Endothelial cell of umbilical vein (primary cell): ENCODE results near the gene EMCN. TPM values are rescaled to one million over a fixed set of nuclear protein-coding genes. Genes with fewer than 3 reads are reported as not detected.

Experiments
- BruUV-seq: library from RNA; stranded (reverse); fragments of 400-500 nt; replicated peaks from 2 replicates; lab custom pipeline; 2021; lab: Mats Ljungman, UMichigan
- CTCF ChIA-PET: fragments of 300-600, 350-600 bp; sonication (Branson Sonifier 250); formaldehyde crosslinking; loops from one replicate; lab custom pipeline; 2021; ENCODE audit warnings: antibody characterized with exemption, inconsistent platforms; lab: Charles Lee
- POLR2A ChIA-PET: fragments of 300-600, 350-600 bp; sonication (Branson Sonifier 250); formaldehyde crosslinking; loops from one replicate; lab custom pipeline; 2021; ENCODE audit warnings: antibody characterized with exemption, inconsistent platforms; lab: Charles Lee
- DNase-seq: peaks from one replicate; pipeline ENCODE4 v3.0.0-alpha.2; 2011; ENCODE audit warnings: low read depth, low spot score
- FAIRE-seq: peaks from 2 replicates; lab custom pipeline; 2011; peaks lifted over from hg19 to GRCh38; lab: Jason Lieb, UNC
- H2AFZ ChIP-seq: 2 replicates; pipeline ENCODE4 v1.6.0; 2012; ENCODE audit warnings: low read depth, low read length, control low read depth, inconsistent platforms
- H3K27ac ChIP-seq: 2 replicates; pipeline ENCODE4 v1.5.1; 2011; ENCODE audit warnings: low read depth, mild to moderate bottlenecking, control low read depth, low read length, moderate library complexity; ENCODE audit not compliant: insufficient read depth
- H3K27me3 ChIP-seq, 2 experiments: 2 replicates each; pipeline versions ENCODE4 v1.6.0 to v1.6.1; 2011; ENCODE audit warnings: low read length in 2 of 2, mixed read lengths in 1 of 2; ENCODE audit not compliant: control insufficient read depth in 2 of 2, insufficient read depth in 2 of 2
- H3K36me3 ChIP-seq, 2 experiments: 2 replicates in 1 of 2; 3 replicates in 1 of 2; pipeline ENCODE4 v1.5.1; 2011; ENCODE audit warnings: low read length in 2 of 2, mild to moderate bottlenecking in 1 of 2, moderate library complexity in 1 of 2; ENCODE audit not compliant: control insufficient read depth in 2 of 2, insufficient read depth in 2 of 2; ENCODE audit errors: extremely low read depth in 1 of 2
- H3K4me1 ChIP-seq: 3 replicates; pipeline ENCODE4 v1.5.1; 2011; ENCODE audit warnings: mild to moderate bottlenecking, low read length; ENCODE audit not compliant: control insufficient read depth, insufficient read depth; ENCODE audit errors: extremely low read depth
- H3K4me2 ChIP-seq: 2 replicates; pipeline ENCODE4 v1.6.1; 2011; ENCODE audit warnings: low read length, control low read depth, mixed read lengths; ENCODE audit not compliant: insufficient read depth
- H3K4me3 ChIP-seq, 3 experiments: fragments of 200-600 bp in 1 of 3; sonication (generic), shearing (Covaris generic) in 1 of 3; replicated peaks in 1 of 3; 2 replicates each; pipeline ENCODE4 v1.5.1; 2011 to 2016; ENCODE audit warnings: control low read depth in 3 of 3, low read length in 3 of 3, mild to moderate bottlenecking in 2 of 3, inconsistent platforms in 1 of 3, low read depth in 1 of 3, moderate library complexity in 1 of 3; ENCODE audit not compliant: insufficient read depth in 1 of 3
- H3K79me2 ChIP-seq: 2 replicates; pipeline ENCODE4 v1.6.0; 2012; ENCODE audit warnings: low read length, inconsistent platforms; ENCODE audit not compliant: control insufficient read depth, insufficient read depth
- H3K9ac ChIP-seq: replicated peaks from 2 replicates; pipeline ENCODE3; 2011; ENCODE audit warnings: low read length, control low read depth; ENCODE audit not compliant: insufficient read depth; ENCODE audit errors: extremely low read depth
- H3K9me1 ChIP-seq: replicated peaks from 3 replicates; pipeline ENCODE4 v1.6.0; 2011; ENCODE audit warnings: mild to moderate bottlenecking, low read length; ENCODE audit not compliant: control insufficient read depth, insufficient read depth; ENCODE audit errors: extremely low read depth
- H3K9me3 ChIP-seq: replicated peaks from 2 replicates; pipeline ENCODE4 v1.5.1; 2012; ENCODE audit warnings: low read length, inconsistent platforms; ENCODE audit not compliant: control insufficient read depth, insufficient read depth
- H4K20me1 ChIP-seq: replicated peaks from 2 replicates; pipeline ENCODE3; 2011; ENCODE audit warnings: mild to moderate bottlenecking, low read length; ENCODE audit not compliant: control insufficient read depth, insufficient read depth; ENCODE audit errors: extremely low read depth
- EZH2 ChIP-seq: IDR thresholded peaks from 2 replicates; pipeline ENCODE4 v1.6.1; 2012; ENCODE audit warnings: borderline replicate concordance, low read depth, mild to moderate bottlenecking, moderate library complexity, low read length, inconsistent platforms; ENCODE audit not compliant: severe bottlenecking
- FOS ChIP-seq: IDR thresholded peaks from 2 replicates; pipeline ENCODE4 v1.6.1; 2011; ENCODE audit warnings: mild to moderate bottlenecking, low read length, moderate library complexity, borderline replicate concordance; ENCODE audit not compliant: insufficient read depth
- GATA2 ChIP-seq: IDR thresholded peaks from 2 replicates; pipeline ENCODE4 v1.7.0; 2011; ENCODE audit warnings: low read depth, mild to moderate bottlenecking, moderate library complexity, mixed read lengths, low read length; ENCODE audit not compliant: insufficient read length, insufficient read depth
- JUN ChIP-seq: IDR thresholded peaks from 2 replicates; pipeline ENCODE4 v1.6.1; 2011; ENCODE audit warnings: borderline replicate concordance, low read depth; ENCODE audit not compliant: insufficient read length, insufficient read depth
- MAX ChIP-seq: IDR thresholded peaks from 2 replicates; pipeline ENCODE4 v1.6.1; 2011; ENCODE audit not compliant: insufficient read depth, insufficient read length
- MYC ChIP-seq: IDR thresholded peaks from one replicate; pipeline ENCODE4 v1.6.1; 2011; ENCODE audit warnings: mild to moderate bottlenecking, low read depth, low read length
- POLR2A ChIP-seq: IDR thresholded peaks from 2 replicates; pipeline ENCODE4 v1.6.1; 2012; ENCODE audit warnings: low read depth, mild to moderate bottlenecking, control low read depth, low read length
- POLR2AphosphoS5 ChIP-seq: IDR thresholded peaks from 2 replicates; pipeline ENCODE4 v1.6.1; 2012; ENCODE audit warnings: low read depth, mild to moderate bottlenecking, control low read depth, low read length, moderate library complexity; ENCODE audit not compliant: insufficient read depth
- dilution Hi-C: fragments of 300-500 bp; cut with MboI; formaldehyde crosslinking; loops from one replicate; pipeline ENCODE4 v1.15.0; 2019; ENCODE audit warnings: low sequenced_read_pairs; ENCODE audit not compliant: extremely low pct_ligation_motif_present
- intact Hi-C: fragments of 100-400 bp; cut with micrococcal nuclease; formaldehyde crosslinking; loops from one replicate; pipeline ENCODE4 v1.10.0; 2022
- polyA plus RNA-seq, 4 experiments: library from polyadenylated mRNA; depleted of rRNA in 3 of 4; stranded (reverse) in 3 of 4; unstranded in 1 of 4; fragments of >200 nt; gene quantifications; 2 replicates each; pipeline versions ENCODE4 v1.2.1 to v1.2.3, GENCODE V29; 2011 to 2012; ENCODE audit warnings: missing spikeins in 1 of 4
- total RNA-seq: library from RNA; stranded (reverse); gene quantifications from 2 replicates; pipeline ENCODE4 v1.2.3, GENCODE V29; 2021
- TF ChIP-seq, protein P1 (sequence below), 2 donors: IDR thresholded peaks; 1 replicate in 1 of 2; 2 replicates in 1 of 2; pipeline ENCODE4 v1.5.1; 2011; ENCODE audit warnings: low read length in 2 of 2, mild to moderate bottlenecking in 2 of 2, moderate library complexity in 2 of 2, control low read depth in 1 of 2, inconsistent platforms in 1 of 2, low read depth in 1 of 2; ENCODE audit not compliant: insufficient read depth in 1 of 2; ENCODE audit errors: extremely low read depth in 1 of 2

The EMCN gene
- total and polyA plus RNA-seq, 2 donors (not counting 3 experiments of a cell fraction or from before 2014, with no cell fraction given): 51.6 to 97.3 TPM

GRCh38 chr4:100361336-100361735 lies 156.5 kb downstream of the EMCN start:
- no peaks in the 10 kb centered on the region for H3K9me1 ChIP-seq
- TF ChIP-seq POLR2A (no peak), GATA2 (no peak)
- dilution Hi-C loops (no loop called here), intact Hi-C loops (loop anchor here (10.0 kb wide), 1 partner anchor 167 kb away; the partner anchor contains the start of gene DDIT4L)
- H3K4me3 ChIP-seq: no peak overlapping the region
- FAIRE-seq: no peak
- no peak overlapping the region for H3K27ac ChIP-seq
- CTCF ChIA-PET: no interaction called here
- H3K79me2 ChIP-seq: no peaks in the 10 kb centered on the region
- H2AFZ ChIP-seq: no peak overlapping the region
- no peaks in the 10 kb centered on the region for H3K36me3 ChIP-seq
- H4K20me1 ChIP-seq: no peaks in the 10 kb centered on the region
- no peak overlapping the region for H3K9ac ChIP-seq
- POLR2A ChIA-PET: no interaction called here
- H3K27me3 ChIP-seq: no peaks in the 10 kb centered on the region
- no peaks in the 10 kb centered on the region for H3K9me3 ChIP-seq
- no peak for DNase-seq
- no peak overlapping the region for H3K4me2 ChIP-seq
- no TSS peak for BruUV-seq
- H3K4me1 ChIP-seq: peaks cover 14% of the 10 kb centered on the region

- TF ChIP-seq POLR2A (no peak), JUN (no peak), POLR2AphosphoS5 (no peak), MYC (no peak), EZH2 (no peak), MAX (no peak), GATA2 (no peak), FOS (no peak)
- TF ChIP-seq, protein P1, sequence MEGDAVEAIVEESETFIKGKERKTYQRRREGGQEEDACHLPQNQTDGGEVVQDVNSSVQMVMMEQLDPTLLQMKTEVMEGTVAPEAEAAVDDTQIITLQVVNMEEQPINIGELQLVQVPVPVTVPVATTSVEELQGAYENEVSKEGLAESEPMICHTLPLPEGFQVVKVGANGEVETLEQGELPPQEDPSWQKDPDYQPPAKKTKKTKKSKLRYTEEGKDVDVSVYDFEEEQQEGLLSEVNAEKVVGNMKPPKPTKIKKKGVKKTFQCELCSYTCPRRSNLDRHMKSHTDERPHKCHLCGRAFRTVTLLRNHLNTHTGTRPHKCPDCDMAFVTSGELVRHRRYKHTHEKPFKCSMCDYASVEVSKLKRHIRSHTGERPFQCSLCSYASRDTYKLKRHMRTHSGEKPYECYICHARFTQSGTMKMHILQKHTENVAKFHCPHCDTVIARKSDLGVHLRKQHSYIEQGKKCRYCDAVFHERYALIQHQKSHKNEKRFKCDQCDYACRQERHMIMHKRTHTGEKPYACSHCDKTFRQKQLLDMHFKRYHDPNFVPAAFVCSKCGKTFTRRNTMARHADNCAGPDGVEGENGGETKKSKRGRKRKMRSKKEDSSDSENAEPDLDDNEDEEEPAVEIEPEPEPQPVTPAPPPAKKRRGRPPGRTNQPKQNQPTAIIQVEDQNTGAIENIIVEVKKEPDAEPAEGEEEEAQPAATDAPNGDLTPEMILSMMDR (IDR thresholded peaks at IDR 0.05; ENCODE audit: extremely low read depth in 1 of 2, insufficient read depth in 1 of 2, low read depth in 1 of 2, low read length in 2 of 2): no peak
- FAIRE-seq: no peak
- Histone ChIP-seq H3K27me3 (no peaks in the 10 kb centered on the region), H4K20me1 (no peaks in the 10 kb centered on the region), H3K27ac (no peak overlapping the region), H2AFZ (no peak overlapping the region), H3K79me2 (no peaks in the 10 kb centered on the region), H3K4me3 (no peak overlapping the region), H3K9ac (no peak overlapping the region), H3K4me2 (no peak overlapping the region), H3K36me3 (no peaks in the 10 kb centered on the region), H3K4me1 (peaks cover 14% of the 10 kb centered on the region), H3K9me1 (no peaks in the 10 kb centered on the region), H3K9me3 (no peaks in the 10 kb centered on the region)
- dilution Hi-C loops: no loop called here
- no TSS peak for BruUV-seq
- POLR2A ChIA-PET: no interaction called here
- DNase-seq: no peak
- intact Hi-C loops: loop anchor here (10.0 kb wide), 1 partner anchor 165 kb away; the partner anchor contains the start of gene DDIT4L
- CTCF ChIA-PET: interaction anchor here (1.1 to 1.4 kb wide), 3 partner anchors 9 to 382 kb away, joined by 3 to 5 read pairs (median 4); no protein-coding TSS in a partner anchor
These were observed 157.6 kb downstream of the EMCN start for GRCh38 chr4:100360211-100360610.
